Peyer's patch (tissue), 4 donors: ENCODE measurements around the gene C20orf204.

Experiments used
- CTCF ChIP-seq, 6 experiments: fragments of 450-650 bp in 4 of 6; fragments of 200-600 bp in 2 of 6; sonication (generic) in 1 of 6; IDR thresholded peaks; one replicate each; pipeline ENCODE4 v1.5.1; 2017 to 2019; ENCODE audit warnings: antibody characterized with exemption in 6 of 6, mild to moderate bottlenecking in 3 of 6, moderate library complexity in 1 of 6
- POLR2A ChIP-seq, 2 donors: fragments of 450-650 bp; IDR thresholded peaks; one replicate each; pipeline ENCODE4 v1.5.1; 2017; ENCODE audit warnings: antibody characterized with exemption in 2 of 2, mild to moderate bottlenecking in 2 of 2, moderate library complexity in 2 of 2

DNA sequence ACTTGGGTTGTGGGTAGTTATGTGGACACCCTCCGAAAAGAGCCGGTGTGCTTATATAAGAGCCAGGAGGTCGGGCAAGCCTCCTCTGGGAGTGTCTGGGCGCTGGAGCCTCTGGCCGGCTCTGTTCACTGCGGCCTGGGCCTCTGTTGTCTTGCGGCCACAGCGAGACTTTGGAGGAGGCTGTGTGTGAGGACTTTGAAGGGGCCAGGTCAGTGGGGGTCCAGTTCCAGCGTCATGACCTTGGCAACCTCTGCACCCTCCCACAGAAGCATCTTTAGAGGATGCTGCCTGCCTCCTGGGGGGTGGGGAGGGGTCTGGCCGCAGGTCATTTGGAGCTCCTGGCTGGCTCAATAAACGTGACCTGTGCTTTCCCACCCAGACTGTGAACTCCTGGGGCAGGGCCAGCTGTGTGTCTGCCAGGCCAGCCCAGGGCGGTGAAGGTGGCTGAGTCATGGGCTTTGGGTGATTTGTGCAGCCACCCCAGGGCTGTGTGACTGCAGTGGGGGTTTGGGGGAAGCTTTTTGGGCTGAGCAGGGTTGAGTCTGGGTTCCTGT lies 28.2 kb downstream of the C20orf204 start:
- TF ChIP-seq CTCF (IDR thresholded peaks at IDR 0.05): no peak
- TF ChIP-seq POLR2A (IDR thresholded peaks at IDR 0.05): no peak
